Measurements from ENCODE around the gene MYO15A.

The MYO15A gene

GRCh38 chr17:18183334-18184142 is 75.0 kb downstream of the MYO15A start, which contains the start of gene ALKBH5 (continued):
- TF ChIP-seq ZNF704 (tag by site-specific recombination; IDR thresholded peaks at IDR 0.05), result no peak
- no peak for TF ChIP-seq ZNF223 (tag by site-specific recombination; IDR thresholded peaks at IDR 0.05)
- TF ChIP-seq ZNF175 (tag by site-specific recombination; IDR thresholded peaks at IDR 0.05), result no peak
- no peak for TF ChIP-seq ZNF768 (tag by site-specific recombination; IDR thresholded peaks at IDR 0.05)
- TF ChIP-seq ZNF221 (tag by site-specific recombination; IDR thresholded peaks at IDR 0.05; ENCODE audit: borderline replicate concordance), result no peak
- TF ChIP-seq SP7 (tag by site-specific recombination; IDR thresholded peaks at IDR 0.05), result peak; percentile 76
- peak; percentile 30 for TF ChIP-seq ZXDB (tag by site-specific recombination; IDR thresholded peaks at IDR 0.05)
- peak; percentile 59 for TF ChIP-seq KLF16 (tag by site-specific recombination; IDR thresholded peaks at IDR 0.05)
- TF ChIP-seq GLIS1 (tag by site-specific recombination; IDR thresholded peaks at IDR 0.05), result no peak
- no peak for TF ChIP-seq ZNF621 (tag by site-specific recombination; IDR thresholded peaks at IDR 0.05)
- peak; percentile 62 for TF ChIP-seq SP3 (tag by site-specific recombination; IDR thresholded peaks at IDR 0.05)
- 0 out of 2 replicates have a peak, but pooled peaks have one; percentile 20 for TF ChIP-seq ZNF423 (tag by site-specific recombination; IDR thresholded peaks at IDR 0.05)
- no peak for TF ChIP-seq FEZF1 (tag by site-specific recombination; IDR thresholded peaks at IDR 0.05)
- no peak for TF ChIP-seq ZNF239 (tag by site-specific recombination; IDR thresholded peaks at IDR 0.05)
- no peak for TF ChIP-seq ZNF677 (tag by site-specific recombination; IDR thresholded peaks at IDR 0.05)
- no peak for TF ChIP-seq GFI1B (tag by site-specific recombination; IDR thresholded peaks at IDR 0.05)
- peak; percentile 15; the same call in 1 of the 2 replicates for TF ChIP-seq KLF8 (tag by site-specific recombination; IDR thresholded peaks at IDR 0.05)
- no peak for TF ChIP-seq ZNF157 (tag by site-specific recombination; IDR thresholded peaks at IDR 0.05)
- TF ChIP-seq TRIM28 (IDR thresholded peaks at IDR 0.05; ENCODE audit: borderline replicate concordance, low read length), result no peak
- TF ChIP-seq ZNF610 (tag by site-specific recombination; IDR thresholded peaks at IDR 0.05; ENCODE audit: borderline replicate concordance), result peak; percentile 69
- no peak for TF ChIP-seq HIC1 (tag by site-specific recombination; IDR thresholded peaks at IDR 0.05)
- no peak for TF ChIP-seq ZNF624 (tag by site-specific recombination; IDR thresholded peaks at IDR 0.05)
- TF ChIP-seq ZFP37 (tag by site-specific recombination; IDR thresholded peaks at IDR 0.05), result no peak
- TF ChIP-seq ZNF148 (tag by site-specific recombination; IDR thresholded peaks at IDR 0.05; ENCODE audit: borderline replicate concordance), result no peak
- peak; percentile 98 for TF ChIP-seq ZNF341 (tag by site-specific recombination; IDR thresholded peaks at IDR 0.05; ENCODE audit: low read depth)
- no peak; the same call in 1 of the 2 replicates for TF ChIP-seq YY1 (tag by site-specific recombination; IDR thresholded peaks at IDR 0.05)
- TF ChIP-seq ZFP3 (tag by site-specific recombination; IDR thresholded peaks at IDR 0.05; ENCODE audit: low read depth), result no peak
- TF ChIP-seq ZSCAN30 (tag by site-specific recombination; IDR thresholded peaks at IDR 0.05), result no peak; the same call in 1 of the 2 replicates
- TF ChIP-seq KLF1 (tag by site-specific recombination; IDR thresholded peaks at IDR 0.05), result no peak
- no peak for TF ChIP-seq WT1 (tag by site-specific recombination; IDR thresholded peaks at IDR 0.05)
- TF ChIP-seq ZNF488 (tag by site-specific recombination; IDR thresholded peaks at IDR 0.05), result no peak
- TF ChIP-seq HOXD13 (CRISPR knock-in tag; IDR thresholded peaks at IDR 0.05; ENCODE audit: borderline replicate concordance), result no peak
- peak; percentile 98 for TF ChIP-seq PBX3 (CRISPR knock-in tag; IDR thresholded peaks at IDR 0.05)

Measured in HEK293 (cell line).